ENCODE data around the gene MIGA2. TPM values are rescaled to one million over a fixed set of nuclear protein-coding genes. Genes with fewer than 3 reads are reported as not detected.

Gene MIGA2
- total RNA-seq, 2 experiments from 2014 or later, result 53.2 to 56.9 TPM

GRCh38 chr9:129036923-129037766 lies 719 bp downstream of the MIGA2 start:
- H3K4me1 Mint-ChIP-seq (ENCODE audit: low read depth), result peaks cover 35% of the 10 kb centered on the region
- H3K27ac Mint-ChIP-seq, result peak overlapping the region; percentile 52
- peaks cover 23% of the 10 kb centered on the region for H3K36me3 Mint-ChIP-seq (ENCODE audit: low read depth)
- Histone ChIP-seq H3K4me3 (ENCODE audit: low read length) (peak overlapping the region; percentile 84), H3K36me3 (ENCODE audit: insufficient read depth, low read length) (peaks cover 16% of the 10 kb centered on the region), H3K27me3 (ENCODE audit: control insufficient read depth in 1 of 2, insufficient read depth in 2 of 2, low read length in 2 of 2) (no peaks in the 10 kb centered on the region), H3K27ac (ENCODE audit: low read depth in 1 of 2, low read length in 2 of 2) (peak overlapping the region; percentile 13 to 46), H3K9me3 (ENCODE audit: control insufficient read depth in 1 of 2, insufficient read depth in 1 of 2, low read length in 2 of 2) (no peaks in the 10 kb centered on the region), H3K4me1 (ENCODE audit: insufficient read depth, low read length) (peaks cover 34% of the 10 kb centered on the region)
- ChIA-PET POLR2A (interaction anchor here (1.0 to 1.9 kb wide), 7 partner anchors 9 to 1012 kb away, joined by 3 to 20 read pairs (median 5); partner anchors contain the start of genes CRAT, DOLPP1, PTPA and SH3GLB2), CTCF (interaction anchor here (0.6 kb wide), 1 partner anchor 187 kb away, joined by 3 read pairs; no protein-coding TSS in a partner anchor)
- no peak for DNase-seq
- H3K9me3 Mint-ChIP-seq, result no peaks in the 10 kb centered on the region
- peak overlapping the region; percentile 89 for H3K4me3 Mint-ChIP-seq
- intact Hi-C loops (cut with DNase I, micrococcal nuclease), result loop anchor here (1.0 to 2.0 kb wide), 6 partner anchors 9 to 156 kb away; partner anchors contain the start of genes CRAT (in 2 of the 2), DOLK (in 1 of the 2), DOLPP1 (in 1 of the 2) and KYAT1 (in 1 of the 2)
- no peak for ATAC-seq (ENCODE audit: poor library complexity)
- H3K27me3 Mint-ChIP-seq, result no peaks in the 10 kb centered on the region
- TF ChIP-seq CTCF (IDR thresholded peaks at IDR 0.05), result no peak

- no peak for TF ChIP-seq CTCF (IDR thresholded peaks at IDR 0.05)
- Mint-ChIP-seq H3K27me3 (no peaks in the 10 kb centered on the region), H3K36me3 (ENCODE audit: low read depth) (peaks cover 28% of the 10 kb centered on the region), H3K9me3 (no peaks in the 10 kb centered on the region), H3K4me3 (peak overlapping the region; percentile 89), H3K4me1 (ENCODE audit: low read depth) (peaks cover 35% of the 10 kb centered on the region), H3K27ac (no peak overlapping the region)
- Histone ChIP-seq H3K27ac (ENCODE audit: low read depth in 1 of 2, low read length in 2 of 2) (no peak overlapping the region), H3K4me3 (ENCODE audit: low read length) (peak overlapping the region; percentile 84), H3K9me3 (ENCODE audit: control insufficient read depth in 1 of 2, insufficient read depth in 1 of 2, low read length in 2 of 2) (no peaks in the 10 kb centered on the region), H3K4me1 (ENCODE audit: insufficient read depth, low read length) (peaks cover 34% of the 10 kb centered on the region), H3K36me3 (ENCODE audit: insufficient read depth, low read length) (peaks cover 22% of the 10 kb centered on the region), H3K27me3 (ENCODE audit: control insufficient read depth in 1 of 2, insufficient read depth in 2 of 2, low read length in 2 of 2) (no peaks in the 10 kb centered on the region)
- DNase-seq (peak in 1 of 14 experiments; percentile 30), ATAC-seq (ENCODE audit: poor library complexity) (no peak)
- intact Hi-C loops (cut with DNase I, micrococcal nuclease), result loop anchor here in 1 of 2 experiments (2.0 kb wide), 2 partner anchors 43 to 73 kb away; partner anchors contain the start of genes CRAT, DOLPP1 and PTPA
- POLR2A ChIA-PET, result interaction anchor here (1.3 kb wide), 1 partner anchor 10 kb away, joined by 5 read pairs; the partner anchor contains the start of gene SH3GLB2
- CTCF ChIA-PET, result no interaction called here
These were observed 1.3 kb downstream of the MIGA2 start for GRCh38 chr9:129037767-129038098.

GRCh38 chr9:129038109-129038852 lies 1.9 kb downstream of the MIGA2 start:
- DNase-seq (peak in 1 of 14 experiments; percentile 30), ATAC-seq (ENCODE audit: poor library complexity) (no peak)
- Histone ChIP-seq H3K27me3 (ENCODE audit: control insufficient read depth in 1 of 2, insufficient read depth in 2 of 2, low read length in 2 of 2) (no peaks in the 10 kb centered on the region), H3K9me3 (ENCODE audit: control insufficient read depth in 1 of 2, insufficient read depth in 1 of 2, low read length in 2 of 2) (no peaks in the 10 kb centered on the region), H3K27ac (ENCODE audit: low read depth in 1 of 2, low read length in 2 of 2) (no peak overlapping the region), H3K4me3 (ENCODE audit: low read length) (no peak overlapping the region), H3K4me1 (ENCODE audit: insufficient read depth, low read length) (peaks cover 34% of the 10 kb centered on the region), H3K36me3 (ENCODE audit: insufficient read depth, low read length) (peaks cover 22% of the 10 kb centered on the region)
- Mint-ChIP-seq H3K27ac (no peak overlapping the region), H3K9me3 (no peaks in the 10 kb centered on the region), H3K27me3 (no peaks in the 10 kb centered on the region), H3K4me1 (ENCODE audit: low read depth) (peaks cover 35% of the 10 kb centered on the region), H3K4me3 (peak overlapping the region; percentile 89), H3K36me3 (ENCODE audit: low read depth) (peaks cover 34% of the 10 kb centered on the region)
- ChIA-PET POLR2A (interaction anchor here (1.3 kb wide), 1 partner anchor 10 kb away, joined by 5 read pairs; the partner anchor contains the start of gene SH3GLB2), CTCF (interaction anchor here (0.6 kb wide), 1 partner anchor 174 kb away, joined by 3 read pairs; no protein-coding TSS in a partner anchor)
- intact Hi-C loops (cut with DNase I, micrococcal nuclease), result no loop called here
- TF ChIP-seq CTCF (IDR thresholded peaks at IDR 0.05), result no peak
